NCI-H2196 (cell line): ENCODE data around the gene ATP6V0C.
"Not testable (repeated sequence)": the region's sequence is repeated elsewhere in the genome, so short reads cannot be mapped to it uniquely, and the experiment has no call there.

Experiments used
- DNase-seq: peaks from one replicate; lab custom pipeline; 2025; ENCODE audit not compliant: unreplicated experiment; lab: John Stamatoyannopoulos, UW

ATP6V0C gene

DNA sequence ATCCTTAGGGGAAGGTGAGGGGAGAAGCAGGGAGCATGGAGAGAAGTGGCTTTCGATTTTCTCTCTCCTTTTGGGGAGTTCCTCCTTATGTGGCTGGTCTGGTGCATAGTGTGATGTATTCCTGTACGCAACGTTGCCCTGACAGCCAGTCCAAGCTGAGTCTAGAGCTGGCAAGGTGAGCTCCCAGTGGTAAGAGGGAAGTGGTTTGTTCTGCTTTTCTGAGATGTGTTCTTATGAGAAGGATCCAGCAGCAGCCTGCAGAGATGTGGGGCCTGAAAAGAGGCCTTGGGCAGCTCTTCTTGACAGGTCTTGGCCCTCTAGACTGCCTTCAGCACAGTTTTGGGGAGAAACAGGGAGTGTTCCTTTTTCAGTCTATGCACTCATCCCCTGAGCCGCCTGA lies 27.2 kb downstream of the ATP6V0C start:
- DNase-seq, result not testable (repeated sequence)

DNA sequence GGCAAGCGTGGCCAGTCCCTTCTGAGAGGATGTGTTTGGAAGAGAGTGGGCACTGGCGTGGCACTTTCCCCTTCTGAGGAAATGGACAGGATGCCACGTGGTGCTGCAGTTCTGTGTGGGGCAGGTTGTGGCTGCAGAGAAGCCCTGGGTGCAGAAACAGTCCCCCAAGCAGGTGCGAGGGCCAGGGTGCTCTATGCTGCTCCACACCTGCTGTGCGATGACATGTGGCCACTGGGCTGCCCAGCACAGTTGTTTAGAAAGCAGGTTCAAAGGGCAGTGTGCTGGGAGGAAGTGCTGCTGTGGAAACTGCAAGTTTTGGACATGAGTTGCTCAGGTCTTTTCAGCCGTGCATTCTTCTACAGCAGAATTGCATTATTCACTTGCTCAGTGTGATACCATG lies 27.7 kb downstream of the ATP6V0C start:
- not testable (repeated sequence) for DNase-seq

DNA sequence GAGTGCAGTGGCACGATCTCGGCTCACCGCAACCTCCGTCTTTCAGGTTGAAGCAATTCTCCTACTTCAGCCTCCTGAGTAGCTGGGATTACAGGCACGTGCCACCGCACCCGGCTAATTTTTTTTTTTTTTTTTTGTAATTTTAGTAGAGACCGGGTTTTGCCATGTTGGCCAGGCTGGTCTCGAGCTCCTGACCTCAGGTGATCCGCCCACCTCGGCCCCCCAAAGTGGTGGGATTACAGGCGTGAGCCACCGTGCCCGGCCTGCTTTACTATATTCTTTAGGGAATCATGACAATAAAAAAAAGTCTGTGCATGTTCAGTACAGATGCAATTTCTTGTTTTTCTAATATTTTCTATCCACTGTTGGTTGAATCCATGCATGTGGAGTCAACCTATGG lies 30.0 kb downstream of the ATP6V0C start:
- not testable (repeated sequence) for DNase-seq

DNA sequence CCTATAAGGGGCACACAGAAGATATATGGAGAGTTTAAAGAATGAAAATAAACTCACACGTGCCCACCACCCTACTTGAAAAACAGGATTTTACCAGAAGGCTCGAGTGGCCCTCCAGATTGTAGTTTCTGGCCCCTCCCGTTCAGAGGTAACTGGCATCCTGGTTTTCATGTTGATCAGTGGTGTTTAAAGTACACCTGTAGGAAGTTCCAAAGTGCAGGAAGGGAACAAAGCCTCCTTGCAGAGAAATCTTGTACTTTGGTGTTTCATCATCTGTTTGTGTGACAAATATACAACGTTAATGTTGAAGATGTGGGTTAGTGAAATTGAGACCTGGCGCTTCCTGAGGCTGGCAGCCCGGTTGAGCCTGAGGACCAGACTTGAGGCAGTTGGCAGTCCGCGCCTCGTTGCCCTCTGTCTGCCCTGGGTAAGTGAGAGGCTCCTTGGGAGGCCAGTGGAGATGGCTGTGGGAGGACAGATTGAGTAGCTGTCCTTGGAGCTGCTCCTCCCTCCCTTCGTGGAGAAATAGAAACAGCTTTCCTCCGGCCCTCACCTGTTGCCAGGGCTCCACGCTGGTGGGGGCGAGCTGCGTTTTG lies 36.6 kb downstream of the ATP6V0C start:
- DNase-seq, result not testable (repeated sequence)

DNA sequence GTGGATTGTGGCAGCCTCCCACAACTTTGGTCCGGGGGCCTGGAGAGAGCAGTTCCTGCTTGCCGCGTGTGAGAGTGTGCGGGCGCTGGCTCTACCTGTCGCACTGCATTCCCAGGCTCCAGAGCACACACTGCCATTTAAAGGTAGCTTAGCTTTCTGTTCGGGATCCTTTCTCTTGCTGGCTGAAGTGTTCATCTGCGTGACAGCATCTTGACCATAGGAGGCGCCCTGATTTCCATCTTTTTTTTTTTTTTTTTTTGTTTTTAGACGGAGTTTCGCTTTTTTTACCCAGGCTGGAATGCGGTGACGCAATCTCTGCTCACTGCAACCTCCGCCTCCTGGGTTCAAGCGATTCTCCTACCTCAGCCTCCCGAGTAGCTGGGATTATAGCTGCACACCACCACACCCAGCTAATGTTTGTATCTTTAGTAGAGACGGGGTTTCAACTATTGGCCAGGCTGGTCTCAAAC lies 37.7 kb downstream of the ATP6V0C start:
- DNase-seq, result not testable (repeated sequence)

DNA sequence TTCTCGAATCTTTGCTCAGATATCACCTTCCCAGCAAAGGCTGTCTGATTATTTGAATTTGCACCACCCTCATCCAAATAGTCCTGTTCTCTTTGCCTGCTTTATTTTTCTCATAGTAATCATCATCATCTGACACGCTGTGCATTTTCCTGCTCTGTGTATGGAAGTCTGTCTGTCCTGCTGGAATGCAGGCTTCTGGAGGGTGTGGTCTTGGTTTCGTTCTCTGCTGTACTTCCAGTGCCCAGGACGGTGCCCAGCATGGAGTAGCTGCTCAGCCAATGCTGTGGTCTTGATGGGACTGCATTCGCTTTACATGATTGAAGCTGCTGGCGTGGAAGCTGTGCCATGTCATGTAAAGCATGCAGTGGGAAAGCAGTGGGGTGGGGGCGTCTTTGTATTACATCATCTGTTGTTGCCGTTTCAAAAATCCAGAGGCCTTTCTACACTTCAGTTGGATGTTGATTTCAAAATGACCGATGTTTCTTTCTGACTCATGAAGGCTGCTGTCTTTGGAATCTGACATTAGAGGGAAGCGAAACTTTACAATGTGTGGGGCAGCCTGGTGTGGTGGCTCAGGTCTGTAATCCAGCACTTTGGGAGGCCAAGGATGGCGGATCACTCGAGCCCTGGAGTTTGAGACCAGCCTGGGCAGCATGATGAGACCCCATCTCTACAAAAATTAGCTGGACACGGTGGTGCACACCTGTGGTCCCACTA lies 41.1 kb downstream of the ATP6V0C start:
- DNase-seq, result not testable (repeated sequence)

DNA sequence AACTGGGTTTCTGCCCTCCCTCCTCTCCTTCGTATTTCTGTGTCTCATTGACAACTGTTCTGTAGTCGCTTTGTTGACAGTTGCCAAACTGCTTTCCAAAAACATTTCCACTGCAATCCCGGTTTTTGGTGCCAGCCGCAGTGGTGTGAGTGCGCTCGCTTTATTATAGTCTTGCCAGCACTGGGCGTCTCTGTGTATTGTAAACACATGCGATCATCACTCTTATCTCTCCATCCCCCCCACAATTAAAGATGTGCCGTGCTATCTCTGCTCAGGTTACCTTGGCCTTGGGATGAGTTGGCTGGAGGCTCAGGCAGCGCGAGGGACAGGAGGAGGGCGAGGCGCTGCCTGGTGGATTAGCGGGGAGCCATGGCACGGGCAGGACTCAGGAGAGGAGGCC lies 43.4 kb downstream of the ATP6V0C start:
- not testable (repeated sequence) for DNase-seq

DNA sequence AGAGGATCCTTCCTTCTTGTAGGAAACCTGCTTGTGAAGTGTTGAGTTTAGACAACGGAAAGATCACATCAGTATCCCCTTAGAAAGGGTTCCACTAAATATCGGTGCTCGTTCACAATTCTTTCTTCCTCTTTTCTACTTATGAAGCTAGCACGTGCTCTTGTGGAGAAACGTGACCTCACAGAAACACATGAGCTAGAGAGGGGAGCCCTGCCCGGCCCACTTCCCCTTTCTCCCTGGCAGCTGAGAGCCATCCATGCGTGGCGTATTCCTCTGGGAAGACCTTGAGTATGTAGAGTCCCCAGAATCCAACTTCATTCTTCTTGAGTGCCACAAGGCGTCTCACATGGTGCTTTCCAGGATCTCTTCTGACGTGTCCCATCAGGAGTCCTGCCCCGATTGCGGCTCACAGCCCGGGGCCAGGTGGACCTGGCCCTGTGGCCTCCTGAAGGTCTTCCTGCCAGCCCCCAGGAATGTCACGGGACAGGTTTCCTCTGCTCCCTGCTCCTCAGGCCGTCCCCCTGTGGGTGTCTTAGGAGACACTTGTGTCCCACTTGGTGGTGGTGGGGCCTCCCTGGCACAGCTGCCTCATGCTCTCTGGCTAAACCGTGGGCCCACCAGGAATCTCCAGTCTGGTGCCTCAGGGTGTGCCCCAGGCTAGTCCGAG lies 46.5 kb downstream of the ATP6V0C start:
- DNase-seq, result not testable (repeated sequence)

DNA sequence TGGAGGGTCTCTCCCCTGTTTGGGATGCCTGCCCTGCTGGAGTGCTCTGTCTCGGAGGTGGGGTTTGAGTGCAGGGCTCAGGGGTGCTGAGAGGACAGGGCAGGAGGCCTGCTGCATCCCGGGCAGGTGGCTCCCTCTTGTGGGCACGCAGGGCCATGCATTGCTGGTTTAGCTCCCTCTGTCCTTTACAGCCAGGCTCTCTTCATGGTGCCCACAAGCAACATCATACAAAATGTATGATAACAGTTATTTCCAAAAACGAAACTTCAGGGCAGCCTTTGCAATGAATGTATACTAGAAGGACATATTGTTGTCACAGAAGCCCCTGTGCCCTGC lies 47.0 kb downstream of the ATP6V0C start:
- not testable (repeated sequence) for DNase-seq

DNA sequence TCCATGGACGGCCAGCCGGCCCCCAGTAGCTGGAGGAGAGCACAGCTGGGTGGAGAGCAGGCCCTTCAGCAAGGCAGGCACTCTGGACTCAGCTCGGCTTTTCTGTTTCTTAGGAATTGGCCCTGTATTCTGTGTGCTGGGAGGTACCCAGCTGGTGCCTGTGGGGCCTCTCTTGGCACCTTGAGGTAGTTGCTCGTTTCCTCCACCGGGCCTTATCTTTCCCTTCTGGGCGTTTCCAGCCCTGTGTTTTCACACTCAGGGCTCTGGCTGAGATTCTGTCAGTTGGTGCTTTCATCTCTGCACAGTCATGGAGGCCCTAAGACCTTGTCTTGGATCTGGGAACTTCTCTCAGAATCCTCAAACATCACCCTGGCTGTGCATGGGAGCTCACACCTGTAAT lies 53.8 kb downstream of the ATP6V0C start:
- not testable (repeated sequence) for DNase-seq

DNA sequence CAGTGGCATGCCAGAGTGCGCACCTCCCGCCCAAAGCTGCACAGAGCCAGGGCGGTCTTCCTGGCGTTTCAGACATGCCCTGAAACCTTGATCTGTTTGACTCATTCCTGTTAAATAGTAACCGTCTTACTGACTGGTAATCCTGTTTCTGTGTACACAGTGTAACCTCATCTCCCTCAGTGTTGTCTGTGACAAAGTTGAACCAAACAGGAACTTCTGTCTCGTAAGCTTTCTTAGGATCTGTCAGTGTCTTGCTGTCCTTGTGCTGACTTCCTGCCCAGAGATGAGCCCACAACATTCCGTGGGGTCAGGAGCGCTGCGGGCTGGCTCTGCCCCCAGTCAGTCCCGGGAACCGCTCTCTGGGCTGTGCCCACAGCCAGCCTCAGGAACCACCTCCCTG lies 54.8 kb downstream of the ATP6V0C start:
- not testable (repeated sequence) for DNase-seq
